ENCODE measurements around the gene EYA4. TPM values are rescaled to one million over a fixed set of nuclear protein-coding genes. Genes with fewer than 3 reads are reported as not detected.

The EYA4 gene
- total RNA-seq, 1 donor from 2014 or later = 9.7 TPM

GRCh38 chr6:133468591-133468990, 227.4 kb downstream of the EYA4 start:
- DNase-seq (ENCODE audit: low read depth) (no peak), FAIRE-seq (no peak)
- Histone ChIP-seq H3K36me3 (ENCODE audit: control insufficient read depth, insufficient read depth, low read length) (no peaks in the 10 kb centered on the region), H3K4me3 (ENCODE audit: low read depth, low read length) (no peak overlapping the region), H3K27me3 (ENCODE audit: control insufficient read depth, insufficient read depth, low read length) (no peaks in the 10 kb centered on the region)
- TF ChIP-seq, protein P1, sequence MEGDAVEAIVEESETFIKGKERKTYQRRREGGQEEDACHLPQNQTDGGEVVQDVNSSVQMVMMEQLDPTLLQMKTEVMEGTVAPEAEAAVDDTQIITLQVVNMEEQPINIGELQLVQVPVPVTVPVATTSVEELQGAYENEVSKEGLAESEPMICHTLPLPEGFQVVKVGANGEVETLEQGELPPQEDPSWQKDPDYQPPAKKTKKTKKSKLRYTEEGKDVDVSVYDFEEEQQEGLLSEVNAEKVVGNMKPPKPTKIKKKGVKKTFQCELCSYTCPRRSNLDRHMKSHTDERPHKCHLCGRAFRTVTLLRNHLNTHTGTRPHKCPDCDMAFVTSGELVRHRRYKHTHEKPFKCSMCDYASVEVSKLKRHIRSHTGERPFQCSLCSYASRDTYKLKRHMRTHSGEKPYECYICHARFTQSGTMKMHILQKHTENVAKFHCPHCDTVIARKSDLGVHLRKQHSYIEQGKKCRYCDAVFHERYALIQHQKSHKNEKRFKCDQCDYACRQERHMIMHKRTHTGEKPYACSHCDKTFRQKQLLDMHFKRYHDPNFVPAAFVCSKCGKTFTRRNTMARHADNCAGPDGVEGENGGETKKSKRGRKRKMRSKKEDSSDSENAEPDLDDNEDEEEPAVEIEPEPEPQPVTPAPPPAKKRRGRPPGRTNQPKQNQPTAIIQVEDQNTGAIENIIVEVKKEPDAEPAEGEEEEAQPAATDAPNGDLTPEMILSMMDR (IDR thresholded peaks at IDR 0.05; ENCODE audit: insufficient read depth, low read length, severe bottlenecking) = no peak

DNA sequence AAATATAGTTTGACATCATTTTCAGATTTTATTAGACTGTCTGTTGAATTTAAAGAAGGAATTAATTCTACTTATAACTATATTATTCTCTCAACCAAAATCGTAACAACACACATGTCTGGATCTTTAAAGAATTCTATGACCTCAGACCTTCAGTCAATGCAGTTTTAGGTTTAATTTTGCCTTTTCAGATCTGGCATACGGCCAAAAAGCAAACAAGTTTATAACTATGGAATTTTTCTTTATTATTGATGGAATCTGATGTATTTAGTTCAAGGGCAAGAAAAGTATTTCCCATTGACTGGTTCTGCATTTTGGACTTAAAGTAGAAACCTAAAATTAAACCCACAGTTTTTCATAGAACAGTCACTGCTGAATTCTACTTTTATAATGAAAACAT, 233.4 kb downstream of the EYA4 start:
- TF ChIP-seq, protein P1 (IDR thresholded peaks at IDR 0.05; ENCODE audit: insufficient read depth, low read length, severe bottlenecking) = no peak
- DNase-seq (ENCODE audit: low read depth) = no peak
- Histone ChIP-seq H3K27me3 (ENCODE audit: control insufficient read depth, insufficient read depth, low read length) (no peaks in the 10 kb centered on the region), H3K36me3 (ENCODE audit: control insufficient read depth, insufficient read depth, low read length) (no peaks in the 10 kb centered on the region), H3K4me3 (ENCODE audit: low read depth, low read length) (no peak overlapping the region)
- FAIRE-seq = no peak

DNA sequence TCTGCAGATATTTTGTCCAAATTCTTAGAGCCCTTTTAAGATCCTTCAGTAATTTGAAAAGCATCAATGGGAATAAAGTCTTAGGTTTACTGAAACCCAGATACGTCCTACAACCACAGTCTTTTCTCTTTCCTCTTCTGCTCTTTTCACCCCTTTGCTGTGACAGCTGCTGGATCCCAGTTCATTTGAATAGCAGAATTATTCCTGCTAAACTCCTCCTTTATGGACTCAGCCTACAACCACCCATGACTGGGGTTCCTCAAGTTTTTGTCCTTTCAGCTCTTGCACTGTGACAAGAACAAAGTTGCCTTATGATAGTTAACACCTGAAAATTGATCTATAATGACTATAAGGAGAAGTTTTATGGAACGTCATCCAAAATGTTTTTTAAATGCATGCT, 237.5 kb downstream of the EYA4 start:
- no peak overlapping the region for H3K4me3 ChIP-seq (ENCODE audit: low read depth, low read length)
- TF ChIP-seq, protein P1 (IDR thresholded peaks at IDR 0.05; ENCODE audit: insufficient read depth, low read length, severe bottlenecking) = no peak
- DNase-seq (ENCODE audit: low read depth) = no peak
- H3K36me3 ChIP-seq (ENCODE audit: control insufficient read depth, insufficient read depth, low read length) = no peaks in the 10 kb centered on the region
- FAIRE-seq = no peak
- no peaks in the 10 kb centered on the region for H3K27me3 ChIP-seq (ENCODE audit: control insufficient read depth, insufficient read depth, low read length)

GRCh38 chr6:133487174-133487573, 246.0 kb downstream of the EYA4 start:
- TF ChIP-seq, protein P1 (IDR thresholded peaks at IDR 0.05; ENCODE audit: insufficient read depth, low read length, severe bottlenecking) = no peak
- Histone ChIP-seq H3K36me3 (ENCODE audit: control insufficient read depth, insufficient read depth, low read length) (no peaks in the 10 kb centered on the region), H3K27me3 (ENCODE audit: control insufficient read depth, insufficient read depth, low read length) (no peaks in the 10 kb centered on the region), H3K4me3 (ENCODE audit: low read depth, low read length) (no peak overlapping the region)
- DNase-seq (ENCODE audit: low read depth) = no peak
- peak; percentile 36 for FAIRE-seq

- FAIRE-seq = no peak
- TF ChIP-seq, protein P1 (IDR thresholded peaks at IDR 0.05; ENCODE audit: insufficient read depth, low read length, severe bottlenecking) = no peak
These were observed 254.2 kb downstream of the EYA4 start for GRCh38 chr6:133495205-133495903.

GRCh38 chr6:133499662-133500061, 258.5 kb downstream of the EYA4 start:
- FAIRE-seq (no peak), DNase-seq (ENCODE audit: low read depth) (no peak)
- no peak overlapping the region for H3K4me3 ChIP-seq (ENCODE audit: low read depth, low read length)
- no peaks in the 10 kb centered on the region for H3K36me3 ChIP-seq (ENCODE audit: control insufficient read depth, insufficient read depth, low read length)
- TF ChIP-seq, protein P1 (IDR thresholded peaks at IDR 0.05; ENCODE audit: insufficient read depth, low read length, severe bottlenecking) = no peak
- H3K27me3 ChIP-seq (ENCODE audit: control insufficient read depth, insufficient read depth, low read length) = no peaks in the 10 kb centered on the region

More at GRCh38 chr6:133495205-133495903, 254.2 kb downstream of the EYA4 start:
- Histone ChIP-seq H3K27me3 (ENCODE audit: control insufficient read depth, insufficient read depth, low read length) (no peaks in the 10 kb centered on the region), H3K36me3 (ENCODE audit: control insufficient read depth, insufficient read depth, low read length) (no peaks in the 10 kb centered on the region), H3K4me3 (ENCODE audit: low read depth, low read length) (no peak overlapping the region)
- no peak for DNase-seq (ENCODE audit: low read depth)

Measured in bronchial epithelial cell (primary cell).